Measurements from ENCODE around the gene RPS6KA1. TPM values are rescaled to one million over a fixed set of nuclear protein-coding genes. Genes with fewer than 3 reads are reported as not detected.

Gene RPS6KA1
- total and polyA plus RNA-seq, 10 donors: 45.8 to 173 (median 116) TPM

DNA sequence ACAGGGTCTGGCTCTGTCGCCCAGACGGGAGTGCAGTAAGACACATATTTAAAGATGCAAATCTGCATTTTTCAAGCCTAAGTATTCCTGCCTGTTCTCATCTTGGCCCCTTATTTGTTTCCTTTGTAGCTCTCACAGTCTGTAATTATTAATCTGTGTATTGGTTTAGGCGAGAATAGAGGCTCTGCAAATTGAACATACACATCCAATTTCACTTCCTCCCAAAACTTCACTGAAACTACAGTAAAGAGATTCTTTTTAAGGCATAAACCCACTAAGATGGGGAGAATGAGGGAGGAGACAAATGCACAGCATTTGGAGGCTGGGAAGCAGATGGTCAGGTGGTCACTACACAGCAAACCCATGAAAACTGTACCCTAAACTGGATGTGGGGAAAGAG, 36.3 kb upstream of the RPS6KA1 start:
- intact Hi-C loops (cut with DNase I; ENCODE audit: low total_unique reads): loop anchor here (10.0 kb wide), 1 partner anchor 52 kb away; no protein-coding TSS in a partner anchor

DNA sequence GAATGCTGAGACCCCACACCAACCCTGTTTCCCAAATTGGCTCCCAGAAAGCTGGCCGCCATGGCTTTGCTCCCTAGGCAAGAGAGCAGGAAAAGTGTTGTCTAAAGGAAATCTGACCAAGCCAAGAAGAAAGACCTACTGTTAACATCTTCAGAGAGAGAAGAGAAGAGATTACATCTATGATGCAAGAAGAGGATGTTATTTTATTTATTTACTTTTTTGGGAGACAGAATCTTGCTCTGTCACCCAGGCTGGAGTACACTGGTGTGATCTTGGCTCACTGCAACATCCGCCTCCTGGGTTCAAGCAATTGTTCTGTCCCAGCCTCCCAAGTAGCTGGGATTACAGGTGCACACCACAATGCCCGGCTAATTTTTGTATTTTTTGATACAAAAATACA, 35.6 kb upstream of the RPS6KA1 start:
- WGBS, 5 donors: 86 to 90% (median 88%) methylated on average over 3 of the region's 3 CpGs
- H3K4me3 ChIP-seq: no peak overlapping the region
- DNase-seq: no peak
- H3K4me1 ChIP-seq: peaks cover 0 to 3% (median 0%) of the 10 kb centered on the region in 6 donors
- H3K36me3 ChIP-seq: no peaks in the 10 kb centered on the region
- H3K27me3 ChIP-seq (replicated peaks in 1 of 7): no peaks in the 10 kb centered on the region
- H3K27ac ChIP-seq: no peak overlapping the region
- no peaks in the 10 kb centered on the region for H3K9me3 ChIP-seq
- intact Hi-C loops (cut with DNase I; ENCODE audit: low total_unique reads): loop anchor here (10.0 kb wide), 1 partner anchor 51 kb away; no protein-coding TSS in a partner anchor
- no peak for TF ChIP-seq POLR2AphosphoS5 (IDR thresholded peaks at IDR 0.05)
- TF ChIP-seq POLR2A (IDR thresholded peaks at IDR 0.05): no peak
- TF ChIP-seq, protein P1, sequence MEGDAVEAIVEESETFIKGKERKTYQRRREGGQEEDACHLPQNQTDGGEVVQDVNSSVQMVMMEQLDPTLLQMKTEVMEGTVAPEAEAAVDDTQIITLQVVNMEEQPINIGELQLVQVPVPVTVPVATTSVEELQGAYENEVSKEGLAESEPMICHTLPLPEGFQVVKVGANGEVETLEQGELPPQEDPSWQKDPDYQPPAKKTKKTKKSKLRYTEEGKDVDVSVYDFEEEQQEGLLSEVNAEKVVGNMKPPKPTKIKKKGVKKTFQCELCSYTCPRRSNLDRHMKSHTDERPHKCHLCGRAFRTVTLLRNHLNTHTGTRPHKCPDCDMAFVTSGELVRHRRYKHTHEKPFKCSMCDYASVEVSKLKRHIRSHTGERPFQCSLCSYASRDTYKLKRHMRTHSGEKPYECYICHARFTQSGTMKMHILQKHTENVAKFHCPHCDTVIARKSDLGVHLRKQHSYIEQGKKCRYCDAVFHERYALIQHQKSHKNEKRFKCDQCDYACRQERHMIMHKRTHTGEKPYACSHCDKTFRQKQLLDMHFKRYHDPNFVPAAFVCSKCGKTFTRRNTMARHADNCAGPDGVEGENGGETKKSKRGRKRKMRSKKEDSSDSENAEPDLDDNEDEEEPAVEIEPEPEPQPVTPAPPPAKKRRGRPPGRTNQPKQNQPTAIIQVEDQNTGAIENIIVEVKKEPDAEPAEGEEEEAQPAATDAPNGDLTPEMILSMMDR (IDR thresholded peaks at IDR 0.05 in 8 of 11, conservative IDR thresholded peaks at IDR 0.05 in 3 of 11): no peak

More for the DNA sequence above, 36.3 kb upstream of the RPS6KA1 start:
- H3K9me3 ChIP-seq: no peaks in the 10 kb centered on the region
- TF ChIP-seq, protein P1 (IDR thresholded peaks at IDR 0.05 in 8 of 11, conservative IDR thresholded peaks at IDR 0.05 in 3 of 11): no peak
- H3K4me1 ChIP-seq: no peaks in the 10 kb centered on the region
- no peak for DNase-seq
- no peaks in the 10 kb centered on the region for H3K27me3 ChIP-seq (replicated peaks in 1 of 7)
- H3K36me3 ChIP-seq: no peaks in the 10 kb centered on the region
- H3K27ac ChIP-seq: no peak overlapping the region
- H3K4me3 ChIP-seq: no peak overlapping the region
- WGBS, 5 donors: 60 to 73% (median 68%) methylated on average over 3 of the region's 3 CpGs

DNA sequence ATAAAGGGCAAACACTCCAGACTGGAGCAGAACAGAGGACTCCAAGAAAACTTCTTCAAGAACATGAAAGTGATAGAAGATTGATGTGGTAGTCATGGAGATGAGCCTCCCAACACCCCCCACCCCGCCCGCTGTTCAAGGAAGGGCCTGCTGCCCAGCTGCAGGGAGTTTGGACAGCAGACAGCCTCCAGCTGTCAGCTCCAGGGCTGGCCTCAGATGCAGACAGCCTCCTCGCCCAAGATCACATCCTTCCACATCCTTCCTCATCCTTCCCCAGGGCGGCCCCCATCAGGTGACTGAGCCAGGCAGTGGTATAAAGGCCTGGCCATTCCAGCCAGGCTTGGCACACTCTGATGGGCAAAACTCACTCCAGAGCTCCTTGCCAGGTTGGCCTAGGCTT, 32.7 kb upstream of the RPS6KA1 start:
- Histone ChIP-seq H3K4me3 (no peak overlapping the region), H3K36me3 (no peaks in the 10 kb centered on the region), H3K9me3 (no peaks in the 10 kb centered on the region), H3K27me3 (replicated peaks in 1 of 7) (no peaks in the 10 kb centered on the region), H3K27ac (no peak overlapping the region), H3K4me1 (peaks cover 7 to 30% (median 15%) of the 10 kb centered on the region in 6 donors)
- TF ChIP-seq, protein P1 (IDR thresholded peaks at IDR 0.05 in 8 of 11, conservative IDR thresholded peaks at IDR 0.05 in 3 of 11): no peak
- TF ChIP-seq POLR2AphosphoS5 (IDR thresholded peaks at IDR 0.05): no peak
- TF ChIP-seq POLR2A (IDR thresholded peaks at IDR 0.05): no peak
- 45 to 63% (median 52%) methylated on average over 2 to 4 of the region's 4 CpGs for WGBS, 5 donors
- intact Hi-C loops (cut with DNase I; ENCODE audit: low total_unique reads): loop anchor here (10.0 kb wide), 1 partner anchor 48 kb away; no protein-coding TSS in a partner anchor
- DNase-seq: no peak

DNA sequence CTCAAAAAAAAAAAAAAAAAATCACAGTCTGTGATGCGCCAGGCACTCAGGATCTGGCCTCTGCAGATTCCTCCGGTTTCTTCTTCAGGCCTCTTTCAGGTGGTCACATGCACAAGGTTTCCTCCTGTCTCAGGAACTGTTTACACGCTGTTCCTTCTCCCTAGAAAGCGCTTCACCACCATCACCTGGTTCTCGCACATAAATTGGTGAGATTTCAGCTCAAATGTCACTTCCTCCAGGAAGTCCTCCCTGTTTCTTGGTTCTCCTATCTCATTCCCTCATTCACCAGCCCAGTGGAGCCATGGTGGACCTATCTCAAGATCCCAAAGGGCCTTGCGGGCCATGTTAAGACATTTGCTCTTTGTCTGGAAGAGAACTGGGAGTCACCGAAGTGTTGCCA, 30.7 kb upstream of the RPS6KA1 start:
- no peak for DNase-seq
- H3K36me3 ChIP-seq: no peaks in the 10 kb centered on the region
- no peak overlapping the region for H3K4me3 ChIP-seq
- intact Hi-C loops (cut with DNase I; ENCODE audit: low total_unique reads): loop anchor here (10.0 kb wide), 1 partner anchor 46 kb away; no protein-coding TSS in a partner anchor
- H3K4me1 ChIP-seq: peaks cover 8 to 36% (median 19%) of the 10 kb centered on the region in 6 donors
- no peak overlapping the region for H3K27ac ChIP-seq
- 70 to 89% (median 82%) methylated on average over 7 of the region's 7 CpGs for WGBS, 5 donors
- TF ChIP-seq POLR2AphosphoS5 (IDR thresholded peaks at IDR 0.05) (no peak), POLR2A (IDR thresholded peaks at IDR 0.05) (no peak)
- TF ChIP-seq, protein P1 (IDR thresholded peaks at IDR 0.05 in 8 of 11, conservative IDR thresholded peaks at IDR 0.05 in 3 of 11): no peak
- H3K27me3 ChIP-seq (replicated peaks in 1 of 7): no peaks in the 10 kb centered on the region
- no peaks in the 10 kb centered on the region for H3K9me3 ChIP-seq
